ENCODE measurements around the gene UBXN11.

UBXN11 gene

GRCh38 chr1:26274801-26275425, 31.5 kb downstream of the UBXN11 start:
- no peak for DNase-seq (ENCODE audit: low read depth in 2 of 3, low spot score in 2 of 3)

- DNase-seq (ENCODE audit: low read depth in 2 of 3, low spot score in 2 of 3), result no peak
These were observed 37.3 kb downstream of the UBXN11 start for GRCh38 chr1:26269198-26269550.

- no peak for DNase-seq (ENCODE audit: low read depth in 2 of 3, low spot score in 2 of 3)
These were observed 37.9 kb downstream of the UBXN11 start for GRCh38 chr1:26268290-26269197.

- DNase-seq (ENCODE audit: low read depth in 2 of 3, low spot score in 2 of 3), result no peak
These were observed 41.0 kb downstream of the UBXN11 start for GRCh38 chr1:26265405-26265804.

GRCh38 chr1:26263212-26263611, 43.2 kb downstream of the UBXN11 start:
- DNase-seq (ENCODE audit: low read depth in 2 of 3, low spot score in 2 of 3), result no peak

GRCh38 chr1:26259578-26259977, 46.9 kb downstream of the UBXN11 start:
- no peak for DNase-seq (ENCODE audit: low read depth in 2 of 3, low spot score in 2 of 3)

GRCh38 chr1:26259005-26259404, 47.4 kb downstream of the UBXN11 start:
- DNase-seq (ENCODE audit: low read depth in 2 of 3, low spot score in 2 of 3), result no peak

GRCh38 chr1:26257222-26257621, 49.2 kb downstream of the UBXN11 start:
- no peak for DNase-seq (ENCODE audit: low read depth in 2 of 3, low spot score in 2 of 3)

- no peak for DNase-seq (ENCODE audit: low read depth in 2 of 3, low spot score in 2 of 3)
These were observed 52.0 kb downstream of the UBXN11 start for GRCh38 chr1:26254404-26254803.

- no peak for DNase-seq (ENCODE audit: low read depth in 2 of 3, low spot score in 2 of 3)
These were observed 53.7 kb downstream of the UBXN11 start for GRCh38 chr1:26252718-26253117.

GRCh38 chr1:26239936-26240335, 66.5 kb downstream of the UBXN11 start:
- no peak for DNase-seq (ENCODE audit: low read depth in 2 of 3, low spot score in 2 of 3)

GRCh38 chr1:26237230-26237966, 69.0 kb downstream of the UBXN11 start:
- DNase-seq (ENCODE audit: low read depth in 2 of 3, low spot score in 2 of 3), result no peak

- no peak for DNase-seq (ENCODE audit: low read depth in 2 of 3, low spot score in 2 of 3)
These were observed 71.6 kb downstream of the UBXN11 start for GRCh38 chr1:26234644-26235370.

- peak; percentile 93 to 97 (median 96) for DNase-seq (ENCODE audit: low read depth in 2 of 3, low spot score in 2 of 3)
These were observed 72.4 kb downstream of the UBXN11 start, which contains the start of gene CEP85 for GRCh38 chr1:26233903-26234643. CEP85 (plus strand) TSS chr1:26234200; CDS start chr1:26239784, 5,584 bp downstream.

Data from activated CD8-positive, alpha-beta memory T cell treated with anti-CD3 and anti-CD28 coated beads for 48 hours (primary cell).